Trophoblast cell (in vitro differentiated cells and primary cell): ENCODE data around the gene DNAH1.

Experiments
- DNase-seq, 2 donors: peaks; one replicate each; pipeline ENCODE4 v3.0.0-alpha.2; 2016
- H2AFZ ChIP-seq: 2 replicates; pipeline ENCODE4 v1.6.1; 2013; ENCODE audit warnings: low read length, moderate library complexity, mild to moderate bottlenecking; ENCODE audit not compliant: insufficient read depth, poor library complexity
- H2AK5ac ChIP-seq: 2 replicates; pipeline ENCODE4 v1.6.1; 2013; ENCODE audit warnings: mild to moderate bottlenecking, low read length
- H2BK120ac ChIP-seq: 2 replicates; pipeline ENCODE4 v1.6.1; 2013; ENCODE audit warnings: low read length, mild to moderate bottlenecking, moderate library complexity; ENCODE audit not compliant: insufficient read depth, poor library complexity
- H2BK12ac ChIP-seq: 2 replicates; pipeline ENCODE4 v1.6.1; 2013; ENCODE audit warnings: mild to moderate bottlenecking, low read length, moderate library complexity
- H2BK5ac ChIP-seq: 2 replicates; pipeline ENCODE4 v1.6.1; 2013; ENCODE audit warnings: low read length, low read depth, moderate library complexity, mild to moderate bottlenecking; ENCODE audit not compliant: poor library complexity
- H3K14ac ChIP-seq: 2 replicates; pipeline ENCODE4 v1.6.1; 2013; ENCODE audit warnings: mild to moderate bottlenecking, low read length
- H3K18ac ChIP-seq: 2 replicates; pipeline ENCODE4 v1.6.1; 2013; ENCODE audit warnings: mild to moderate bottlenecking, low read length
- H3K23ac ChIP-seq: 2 replicates; pipeline ENCODE4 v1.6.1; 2013; ENCODE audit warnings: low read length
- H3K27ac ChIP-seq: 2 replicates; pipeline ENCODE4 v1.5.1; 2013; ENCODE audit warnings: low read depth, mild to moderate bottlenecking, inconsistent platforms, low read length, moderate library complexity
- H3K27me3 ChIP-seq: 2 replicates; pipeline ENCODE4 v1.6.1; 2013; ENCODE audit warnings: inconsistent platforms, mild to moderate bottlenecking, low read length, moderate library complexity; ENCODE audit not compliant: insufficient read depth
- H3K36me3 ChIP-seq, 2 experiments: 1 replicate in 1 of 2; 2 replicates in 1 of 2; pipeline ENCODE4 v1.6.1; 2013; ENCODE audit warnings: low read length in 2 of 2, mild to moderate bottlenecking in 2 of 2, moderate library complexity in 1 of 2; ENCODE audit not compliant: insufficient read depth in 2 of 2, control insufficient read depth in 1 of 2
- H3K4ac ChIP-seq: 2 replicates; pipeline ENCODE4 v1.6.1; 2013; ENCODE audit warnings: low read depth, mild to moderate bottlenecking, low read length, moderate library complexity
- H3K4me1 ChIP-seq, 2 experiments: 1 replicate in 1 of 2; 2 replicates in 1 of 2; pipeline ENCODE4 v1.6.1; 2013; ENCODE audit warnings: low read length in 2 of 2, mild to moderate bottlenecking in 2 of 2, moderate library complexity in 1 of 2; ENCODE audit not compliant: insufficient read depth in 2 of 2, control insufficient read depth in 1 of 2
- H3K4me2 ChIP-seq: 2 replicates; pipeline ENCODE4 v1.6.1; 2013; ENCODE audit warnings: inconsistent platforms, mild to moderate bottlenecking, low read length, moderate library complexity
- H3K4me3 ChIP-seq: 2 replicates; pipeline ENCODE4 v1.5.1; 2013; ENCODE audit warnings: mild to moderate bottlenecking, low read depth, low read length, inconsistent platforms
- H3K79me1 ChIP-seq: one replicate; pipeline ENCODE4 v1.6.1; 2013; ENCODE audit warnings: low read length
- H3K79me2 ChIP-seq: 2 replicates; pipeline ENCODE4 v1.6.1; 2013; ENCODE audit warnings: low read length, mild to moderate bottlenecking; ENCODE audit not compliant: control insufficient read depth, insufficient read depth, poor library complexity
- H3K9ac ChIP-seq: 2 replicates; pipeline ENCODE4 v1.6.1; 2013; ENCODE audit warnings: mild to moderate bottlenecking, low read length
- H3K9me3 ChIP-seq: 2 replicates; pipeline ENCODE4 v1.6.1; 2013; ENCODE audit warnings: low read depth, mild to moderate bottlenecking, control low read depth, inconsistent platforms, low read length; ENCODE audit not compliant: insufficient read depth
- H4K12ac ChIP-seq: 2 replicates; pipeline ENCODE4 v1.6.1; 2013; ENCODE audit warnings: low read depth, mild to moderate bottlenecking, low read length, moderate library complexity
- H4K8ac ChIP-seq: 2 replicates; pipeline ENCODE4 v1.6.1; 2013; ENCODE audit warnings: low read depth, mild to moderate bottlenecking, low read length, moderate library complexity
- H4K91ac ChIP-seq: one replicate; pipeline ENCODE4 v1.6.1; 2013; ENCODE audit warnings: low read depth, mild to moderate bottlenecking, low read length, moderate library complexity
- WGBS: extraction: QIAGEN DNeasy Blood & Tissue Kit; methylation state at CpG from one replicate; pipeline ENCODE4 v1.1.7; 2013; ENCODE audit warnings: missing lambda C conversion rate; ENCODE audit not compliant: insufficient read length, insufficient coverage; ENCODE audit errors: extremely low coverage; 5-methylcytosine and 5-hydroxymethylcytosine counted together

The DNAH1 gene

GRCh38 chr3:52357151-52358080 is 41.3 kb downstream of the DNAH1 start:
- H3K4me3 ChIP-seq: no peak overlapping the region
- H3K27ac ChIP-seq: no peak overlapping the region
- H3K4me2 ChIP-seq: no peak overlapping the region
- H2BK5ac ChIP-seq: no peak overlapping the region
- no peak overlapping the region for H2AK5ac ChIP-seq
- H3K14ac ChIP-seq: no peak overlapping the region
- H3K27me3 ChIP-seq: no peaks in the 10 kb centered on the region
- WGBS: no CpG with 5 or more reads among the region's 27 CpGs
- H3K9me3 ChIP-seq: peaks cover 2% of the 10 kb centered on the region
- H3K79me2 ChIP-seq: no peaks in the 10 kb centered on the region
- no peak overlapping the region for H3K9ac ChIP-seq
- H4K91ac ChIP-seq: no peak overlapping the region
- H2BK12ac ChIP-seq: no peak overlapping the region
- H2BK120ac ChIP-seq: no peak overlapping the region
- H3K79me1 ChIP-seq: no peaks in the 10 kb centered on the region
- no peak for DNase-seq
- no peak overlapping the region for H3K18ac ChIP-seq
- H4K12ac ChIP-seq: no peak overlapping the region
- H4K8ac ChIP-seq: no peak overlapping the region
- no peak overlapping the region for H3K23ac ChIP-seq
- no peak overlapping the region for H3K4ac ChIP-seq
- peaks cover 0 to 2% of the 10 kb centered on the region in 2 experiments for H3K36me3 ChIP-seq
- no peaks in the 10 kb centered on the region for H3K4me1 ChIP-seq
- H2AFZ ChIP-seq: no peak overlapping the region

GRCh38 chr3:52358362-52358940 is 42.3 kb downstream of the DNAH1 start:
- no peak overlapping the region for H2BK120ac ChIP-seq
- no peaks in the 10 kb centered on the region for H3K79me2 ChIP-seq
- H3K27ac ChIP-seq: no peak overlapping the region
- H3K9me3 ChIP-seq: peaks cover 2% of the 10 kb centered on the region
- H2AK5ac ChIP-seq: no peak overlapping the region
- no peak overlapping the region for H3K14ac ChIP-seq
- no peak overlapping the region for H2BK12ac ChIP-seq
- H4K8ac ChIP-seq: no peak overlapping the region
- H3K36me3 ChIP-seq: peaks cover 0 to under 1% of the 10 kb centered on the region in 2 experiments
- H2BK5ac ChIP-seq: no peak overlapping the region
- H3K27me3 ChIP-seq: no peaks in the 10 kb centered on the region
- WGBS: no CpG with 5 or more reads among the region's 18 CpGs
- no peak overlapping the region for H4K91ac ChIP-seq
- no peaks in the 10 kb centered on the region for H3K79me1 ChIP-seq
- no peak overlapping the region for H3K4me3 ChIP-seq
- H3K18ac ChIP-seq: no peak overlapping the region
- no peak overlapping the region for H3K9ac ChIP-seq
- H3K4ac ChIP-seq: no peak overlapping the region
- no peak overlapping the region for H2AFZ ChIP-seq
- no peak overlapping the region for H3K4me2 ChIP-seq
- no peak overlapping the region for H4K12ac ChIP-seq
- H3K4me1 ChIP-seq: no peaks in the 10 kb centered on the region
- DNase-seq: no peak
- H3K23ac ChIP-seq: no peak overlapping the region

- no peaks in the 10 kb centered on the region for H3K27me3 ChIP-seq
- H3K4me3 ChIP-seq: no peak overlapping the region
- H3K36me3 ChIP-seq: no peaks in the 10 kb centered on the region
- no peaks in the 10 kb centered on the region for H3K79me2 ChIP-seq
- no peak overlapping the region for H4K91ac ChIP-seq
- no peak overlapping the region for H3K18ac ChIP-seq
- H3K4me2 ChIP-seq: no peak overlapping the region
- DNase-seq: no peak
- H3K4me1 ChIP-seq: no peaks in the 10 kb centered on the region
- H3K27ac ChIP-seq: no peak overlapping the region
- no CpG with 5 or more reads among the region's 12 CpGs for WGBS
- H3K9ac ChIP-seq: no peak overlapping the region
- no peak overlapping the region for H3K14ac ChIP-seq
- H2BK5ac ChIP-seq: no peak overlapping the region
- no peak overlapping the region for H3K23ac ChIP-seq
- H2BK12ac ChIP-seq: no peak overlapping the region
- no peaks in the 10 kb centered on the region for H3K79me1 ChIP-seq
- no peak overlapping the region for H4K12ac ChIP-seq
- peaks cover 2% of the 10 kb centered on the region for H3K9me3 ChIP-seq
- no peak overlapping the region for H3K4ac ChIP-seq
- no peak overlapping the region for H2BK120ac ChIP-seq
- H2AK5ac ChIP-seq: no peak overlapping the region
- no peak overlapping the region for H4K8ac ChIP-seq
- no peak overlapping the region for H2AFZ ChIP-seq
Observed at GRCh38 chr3:52359116-52359855, 43.2 kb downstream of the DNAH1 start.

- Histone ChIP-seq H3K23ac (no peak overlapping the region), H3K36me3 (no peaks in the 10 kb centered on the region), H2BK5ac (no peak overlapping the region), H3K4ac (no peak overlapping the region), H4K8ac (no peak overlapping the region), H3K79me1 (no peaks in the 10 kb centered on the region), H3K4me2 (no peak overlapping the region), H4K12ac (no peak overlapping the region), H3K79me2 (no peaks in the 10 kb centered on the region), H3K27me3 (no peaks in the 10 kb centered on the region), H3K14ac (no peak overlapping the region), H3K9me3 (peaks cover 2% of the 10 kb centered on the region), H3K18ac (no peak overlapping the region), H4K91ac (no peak overlapping the region), H2BK120ac (no peak overlapping the region), H3K4me3 (no peak overlapping the region), H2AFZ (no peak overlapping the region), H3K27ac (no peak overlapping the region), H2AK5ac (no peak overlapping the region), H2BK12ac (no peak overlapping the region), H3K4me1 (no peaks in the 10 kb centered on the region), H3K9ac (no peak overlapping the region)
- WGBS: no CpG with 5 or more reads among the region's 9 CpGs
- DNase-seq: no peak
Observed at GRCh38 chr3:52361011-52361410, 44.9 kb downstream of the DNAH1 start.
